ENCODE data around the gene FMN1.
A peak's percentile ranks its signal among the peaks of the same experiment; 100 is the strongest.

The FMN1 gene

GRCh38 chr15:33096134-33096533 is 98.4 kb downstream of the FMN1 start:
- TF ChIP-seq TEAD4 (IDR thresholded peaks at IDR 0.05), result no peak
- no peak for TF ChIP-seq YY1 (IDR thresholded peaks at IDR 0.05; ENCODE audit: low read depth)
- TF ChIP-seq TCF12 (IDR thresholded peaks at IDR 0.05; ENCODE audit: low read depth), result no peak
- TF ChIP-seq, protein P1, sequence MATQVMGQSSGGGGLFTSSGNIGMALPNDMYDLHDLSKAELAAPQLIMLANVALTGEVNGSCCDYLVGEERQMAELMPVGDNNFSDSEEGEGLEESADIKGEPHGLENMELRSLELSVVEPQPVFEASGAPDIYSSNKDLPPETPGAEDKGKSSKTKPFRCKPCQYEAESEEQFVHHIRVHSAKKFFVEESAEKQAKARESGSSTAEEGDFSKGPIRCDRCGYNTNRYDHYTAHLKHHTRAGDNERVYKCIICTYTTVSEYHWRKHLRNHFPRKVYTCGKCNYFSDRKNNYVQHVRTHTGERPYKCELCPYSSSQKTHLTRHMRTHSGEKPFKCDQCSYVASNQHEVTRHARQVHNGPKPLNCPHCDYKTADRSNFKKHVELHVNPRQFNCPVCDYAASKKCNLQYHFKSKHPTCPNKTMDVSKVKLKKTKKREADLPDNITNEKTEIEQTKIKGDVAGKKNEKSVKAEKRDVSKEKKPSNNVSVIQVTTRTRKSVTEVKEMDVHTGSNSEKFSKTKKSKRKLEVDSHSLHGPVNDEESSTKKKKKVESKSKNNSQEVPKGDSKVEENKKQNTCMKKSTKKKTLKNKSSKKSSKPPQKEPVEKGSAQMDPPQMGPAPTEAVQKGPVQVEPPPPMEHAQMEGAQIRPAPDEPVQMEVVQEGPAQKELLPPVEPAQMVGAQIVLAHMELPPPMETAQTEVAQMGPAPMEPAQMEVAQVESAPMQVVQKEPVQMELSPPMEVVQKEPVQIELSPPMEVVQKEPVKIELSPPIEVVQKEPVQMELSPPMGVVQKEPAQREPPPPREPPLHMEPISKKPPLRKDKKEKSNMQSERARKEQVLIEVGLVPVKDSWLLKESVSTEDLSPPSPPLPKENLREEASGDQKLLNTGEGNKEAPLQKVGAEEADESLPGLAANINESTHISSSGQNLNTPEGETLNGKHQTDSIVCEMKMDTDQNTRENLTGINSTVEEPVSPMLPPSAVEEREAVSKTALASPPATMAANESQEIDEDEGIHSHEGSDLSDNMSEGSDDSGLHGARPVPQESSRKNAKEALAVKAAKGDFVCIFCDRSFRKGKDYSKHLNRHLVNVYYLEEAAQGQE (IDR thresholded peaks at IDR 0.05; ENCODE audit: low read depth), result no peak
- no peak for TF ChIP-seq ZBTB7A (IDR thresholded peaks at IDR 0.05; ENCODE audit: low read depth)
- TF ChIP-seq EGR1 (IDR thresholded peaks at IDR 0.05), result no peak
- TF ChIP-seq FOXM1 (IDR thresholded peaks at IDR 0.05; ENCODE audit: borderline replicate concordance, low read depth), result no peak
- no peak for TF ChIP-seq RAD21 (IDR thresholded peaks at IDR 0.05; ENCODE audit: low read depth)
- no peak for TF ChIP-seq CREB1 (IDR thresholded peaks at IDR 0.05; ENCODE audit: low read depth)
- TF ChIP-seq, protein P2, sequence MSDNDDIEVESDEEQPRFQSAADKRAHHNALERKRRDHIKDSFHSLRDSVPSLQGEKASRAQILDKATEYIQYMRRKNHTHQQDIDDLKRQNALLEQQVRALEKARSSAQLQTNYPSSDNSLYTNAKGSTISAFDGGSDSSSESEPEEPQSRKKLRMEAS (IDR thresholded peaks at IDR 0.05), result no peak
- TF ChIP-seq NFIC (IDR thresholded peaks at IDR 0.05), result no peak
- TF ChIP-seq TAF1 (IDR thresholded peaks at IDR 0.05; ENCODE audit: low read depth), result no peak

DNA sequence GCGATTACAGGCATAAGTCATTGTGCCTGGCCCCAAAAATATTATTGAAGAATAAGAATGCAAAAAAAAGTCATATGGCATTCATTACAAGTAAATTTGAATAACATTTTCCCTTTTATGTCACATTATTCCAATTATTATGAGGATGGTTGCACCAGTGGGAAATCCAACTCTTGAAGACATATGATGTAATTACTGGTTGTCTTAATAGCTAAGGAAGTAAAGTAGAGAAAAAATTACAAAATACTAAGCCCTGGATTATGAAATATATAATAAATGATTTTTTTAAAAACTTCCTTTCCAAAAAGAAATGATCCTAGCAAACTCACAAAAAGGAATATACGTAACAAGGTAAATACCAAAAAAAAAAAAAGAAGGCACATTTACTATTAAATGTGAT is 98.9 kb downstream of the FMN1 start:
- no peak for TF ChIP-seq CEBPB (IDR thresholded peaks at IDR 0.05)
- TF ChIP-seq YY1 (IDR thresholded peaks at IDR 0.05; ENCODE audit: low read depth), result no peak
- TF ChIP-seq, protein P3, sequence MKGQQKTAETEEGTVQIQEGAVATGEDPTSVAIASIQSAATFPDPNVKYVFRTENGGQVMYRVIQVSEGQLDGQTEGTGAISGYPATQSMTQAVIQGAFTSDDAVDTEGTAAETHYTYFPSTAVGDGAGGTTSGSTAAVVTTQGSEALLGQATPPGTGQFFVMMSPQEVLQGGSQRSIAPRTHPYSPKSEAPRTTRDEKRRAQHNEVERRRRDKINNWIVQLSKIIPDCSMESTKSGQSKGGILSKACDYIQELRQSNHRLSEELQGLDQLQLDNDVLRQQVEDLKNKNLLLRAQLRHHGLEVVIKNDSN (IDR thresholded peaks at IDR 0.05), result no peak
- TF ChIP-seq ZBTB7A (IDR thresholded peaks at IDR 0.05; ENCODE audit: low read depth), result no peak
- TF ChIP-seq RAD21 (IDR thresholded peaks at IDR 0.05; ENCODE audit: low read depth), result no peak
- no peak for TF ChIP-seq EGR1 (IDR thresholded peaks at IDR 0.05)

GRCh38 chr15:33094336-33094735 is 100.2 kb downstream of the FMN1 start:
- TF ChIP-seq, protein P1 (IDR thresholded peaks at IDR 0.05; ENCODE audit: low read depth), result no peak
- TF ChIP-seq TCF12 (IDR thresholded peaks at IDR 0.05; ENCODE audit: low read depth) (no peak), EP300 (IDR thresholded peaks at IDR 0.05; ENCODE audit: borderline replicate concordance) (no peak)

DNA sequence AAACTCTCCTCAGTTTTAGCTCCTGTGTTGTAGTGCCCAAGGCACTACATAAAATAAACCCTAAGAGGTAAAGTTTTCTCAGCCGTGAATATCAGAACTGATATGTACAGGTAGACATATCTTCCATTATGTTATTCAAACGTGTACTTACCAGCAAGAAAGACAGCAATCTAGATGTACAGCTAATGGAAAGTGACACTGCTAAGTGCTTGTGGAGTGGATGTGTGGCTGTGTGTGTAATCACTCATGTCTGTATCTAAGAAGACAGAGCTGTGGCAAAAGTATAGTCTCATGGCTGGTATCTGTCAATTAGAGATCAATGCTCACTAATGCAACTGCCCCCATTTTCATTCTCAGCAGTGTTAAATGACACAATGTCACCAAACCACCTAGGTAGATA is 101.3 kb downstream of the FMN1 start:
- TF ChIP-seq CEBPB (IDR thresholded peaks at IDR 0.05) (no peak), TAF1 (IDR thresholded peaks at IDR 0.05; ENCODE audit: low read depth) (no peak), TEAD4 (IDR thresholded peaks at IDR 0.05) (no peak), TCF12 (IDR thresholded peaks at IDR 0.05; ENCODE audit: low read depth) (no peak), FOXM1 (IDR thresholded peaks at IDR 0.05; ENCODE audit: borderline replicate concordance, low read depth) (no peak), EP300 (IDR thresholded peaks at IDR 0.05; ENCODE audit: borderline replicate concordance) (no peak), CREB1 (IDR thresholded peaks at IDR 0.05; ENCODE audit: low read depth) (no peak), YY1 (IDR thresholded peaks at IDR 0.05; ENCODE audit: low read depth) (no peak), EGR1 (IDR thresholded peaks at IDR 0.05) (no peak), NFIC (IDR thresholded peaks at IDR 0.05) (no peak), ZBTB7A (IDR thresholded peaks at IDR 0.05; ENCODE audit: low read depth) (no peak)
- TF ChIP-seq, protein P3 (IDR thresholded peaks at IDR 0.05), result no peak
- TF ChIP-seq, protein P2 (IDR thresholded peaks at IDR 0.05), result no peak
- TF ChIP-seq, protein P1 (IDR thresholded peaks at IDR 0.05; ENCODE audit: low read depth), result no peak

DNA sequence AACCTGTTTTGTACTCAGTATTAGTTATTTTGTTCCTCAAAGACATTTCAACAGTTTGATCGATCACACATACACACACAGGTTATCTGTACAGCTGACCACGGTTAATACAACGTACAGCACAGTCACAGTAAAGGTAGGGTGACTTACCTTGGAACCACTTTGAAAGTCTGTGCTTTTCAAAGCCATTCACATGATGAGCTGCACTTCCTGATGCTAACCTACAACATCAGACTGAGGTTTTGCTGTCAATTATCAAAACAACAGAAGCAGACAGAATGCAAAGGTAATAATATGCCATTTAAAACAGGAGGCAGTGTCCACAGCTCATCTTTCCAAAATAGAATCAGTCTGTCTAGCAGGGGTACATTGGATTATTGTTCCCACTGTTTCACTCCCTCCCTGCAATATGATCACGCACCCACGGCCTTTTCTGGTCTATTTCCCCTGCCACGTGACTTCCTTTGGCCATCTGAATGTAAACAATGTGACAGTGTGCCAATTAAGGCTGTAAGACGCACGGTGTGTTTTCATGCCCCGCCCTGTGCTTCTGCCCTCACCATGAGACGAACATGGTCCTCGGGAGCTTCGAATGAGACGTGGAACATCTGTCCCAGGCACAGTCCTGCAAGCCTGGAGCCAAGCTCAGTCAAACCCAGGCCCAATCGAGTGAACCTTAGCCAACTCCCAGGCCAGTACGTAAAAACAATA is 102.4 kb downstream of the FMN1 start:
- TF ChIP-seq NFIC (IDR thresholded peaks at IDR 0.05) (0 out of 2 replicates have a peak, but pooled peaks have one; percentile 20), TEAD4 (IDR thresholded peaks at IDR 0.05) (no peak)
- TF ChIP-seq, protein P3 (IDR thresholded peaks at IDR 0.05), result peak; percentile 89
- TF ChIP-seq, protein P2 (IDR thresholded peaks at IDR 0.05), result peak; percentile 55

Data from Ishikawa (cell line).